ENCODE results near the gene LRIT2. TPM values are rescaled to one million over a fixed set of nuclear protein-coding genes. Genes with fewer than 3 reads are reported as not detected.
A peak's percentile ranks its signal among the peaks of the same experiment; 100 is the strongest.

The LRIT2 gene
- total RNA-seq, 1 donor from 2014 or later, result not detected

- no peaks in the 10 kb centered on the region for H3K36me3 Mint-ChIP-seq (ENCODE audit: low read depth)
- H3K9me3 Mint-ChIP-seq, result no peaks in the 10 kb centered on the region
- H3K4me3 Mint-ChIP-seq, result no peak overlapping the region
- H3K4me1 Mint-ChIP-seq, result peaks cover 30% of the 10 kb centered on the region
- no peak for DNase-seq (ENCODE audit: low read depth, low spot score)
- H3K27me3 Mint-ChIP-seq (ENCODE audit: low read depth), result peaks cover 3% of the 10 kb centered on the region
- TF ChIP-seq CTCF (conservative IDR thresholded peaks at IDR 0.05), result no peak
- H3K27ac Mint-ChIP-seq (ENCODE audit: unreplicated experiment), result peak overlapping the region; percentile 57
Measured at GRCh38 chr10:84247496-84247895, 22.2 kb upstream of the LRIT2 start.

- H3K9me3 Mint-ChIP-seq, result no peaks in the 10 kb centered on the region
- H3K27me3 Mint-ChIP-seq (ENCODE audit: low read depth), result peaks cover 5% of the 10 kb centered on the region
- no peak for TF ChIP-seq CTCF (conservative IDR thresholded peaks at IDR 0.05)
- peak within 1 kb of the TSS; percentile 52 for H3K27ac Mint-ChIP-seq (ENCODE audit: unreplicated experiment)
- H3K4me3 Mint-ChIP-seq, result peak within 1 kb of the TSS; percentile 70
- peak; percentile 41 for DNase-seq (ENCODE audit: low read depth, low spot score)
- H3K36me3 Mint-ChIP-seq (ENCODE audit: low read depth), result no peaks in the 10 kb centered on the region
- peaks cover 30% of the 10 kb centered on the region for H3K4me1 Mint-ChIP-seq
Measured at GRCh38 chr10:84244651-84245270, 19.4 kb upstream of the LRIT2 start, which contains the start of gene RGR. Gene RGR, plus strand, starts transcription at chr10:84245053. Its CDS starts 38 bp downstream, at chr10:84245091.

- Mint-ChIP-seq H3K36me3 (ENCODE audit: low read depth) (no peaks in the 10 kb centered on the region), H3K9me3 (no peaks in the 10 kb centered on the region), H3K27me3 (ENCODE audit: low read depth) (peaks cover 5% of the 10 kb centered on the region), H3K27ac (ENCODE audit: unreplicated experiment) (no peak overlapping the region), H3K4me1 (peaks cover 30% of the 10 kb centered on the region), H3K4me3 (no peak overlapping the region)
- TF ChIP-seq CTCF (conservative IDR thresholded peaks at IDR 0.05), result no peak
- no peak for DNase-seq (ENCODE audit: low read depth, low spot score)
Measured at GRCh38 chr10:84243759-84244158, 18.4 kb upstream of the LRIT2 start.

GRCh38 chr10:84241185-84241790, 15.9 kb upstream of the LRIT2 start, which contains the start of gene LRIT1:
Gene LRIT1, minus strand, starts transcription at chr10:84241546. Its CDS starts 107 bp downstream, at chr10:84241439.
- DNase-seq (ENCODE audit: low read depth, low spot score), result no peak
- TF ChIP-seq CTCF (conservative IDR thresholded peaks at IDR 0.05), result no peak
- H3K9me3 Mint-ChIP-seq, result no peaks in the 10 kb centered on the region
- H3K36me3 Mint-ChIP-seq (ENCODE audit: low read depth), result no peaks in the 10 kb centered on the region
- H3K27ac Mint-ChIP-seq (ENCODE audit: unreplicated experiment), result no peak within 1 kb of the TSS
- peaks cover 26% of the 10 kb centered on the region for H3K4me1 Mint-ChIP-seq
- no peak within 1 kb of the TSS for H3K4me3 Mint-ChIP-seq
- H3K27me3 Mint-ChIP-seq (ENCODE audit: low read depth), result peaks cover 11% of the 10 kb centered on the region

GRCh38 chr10:84238909-84239308, 13.6 kb upstream of the LRIT2 start:
- DNase-seq (ENCODE audit: low read depth, low spot score), result no peak
- Mint-ChIP-seq H3K4me3 (no peak overlapping the region), H3K4me1 (peaks cover 7% of the 10 kb centered on the region), H3K27me3 (ENCODE audit: low read depth) (peaks cover 9% of the 10 kb centered on the region), H3K36me3 (ENCODE audit: low read depth) (no peaks in the 10 kb centered on the region), H3K9me3 (no peaks in the 10 kb centered on the region), H3K27ac (ENCODE audit: unreplicated experiment) (no peak overlapping the region)
- TF ChIP-seq CTCF (conservative IDR thresholded peaks at IDR 0.05), result no peak
